Fibroblast of gingiva (primary cell): ENCODE measurements around the gene INSIG1.

Experiments
- DNase-seq: peaks from one replicate; pipeline ENCODE4 v3.0.0-alpha.2; 2011; ENCODE audit warnings: low read depth

INSIG1 gene

GRCh38 chr7:155303039-155303593 lies 5.4 kb downstream of the INSIG1 start:
- DNase-seq: no peak

- no peak for DNase-seq
Observed at GRCh38 chr7:155303897-155304296, 6.2 kb downstream of the INSIG1 start.

GRCh38 chr7:155305231-155305904 lies 7.7 kb downstream of the INSIG1 start:
- DNase-seq: no peak

- DNase-seq: no peak
Observed at GRCh38 chr7:155306673-155307470, 9.2 kb downstream of the INSIG1 start.

- DNase-seq: no peak
Observed at GRCh38 chr7:155308330-155309020, 10.8 kb downstream of the INSIG1 start.

- no peak for DNase-seq
Observed at GRCh38 chr7:155309021-155309338, 11.3 kb downstream of the INSIG1 start.

- no peak for DNase-seq
Observed at GRCh38 chr7:155310425-155311114, 12.9 kb downstream of the INSIG1 start.

GRCh38 chr7:155311826-155312537 lies 14.3 kb downstream of the INSIG1 start:
- no peak for DNase-seq

GRCh38 chr7:155312633-155313032 lies 15.0 kb downstream of the INSIG1 start:
- no peak for DNase-seq

GRCh38 chr7:155313096-155313495 lies 15.4 kb downstream of the INSIG1 start:
- no peak for DNase-seq

GRCh38 chr7:155315977-155316376 lies 18.3 kb downstream of the INSIG1 start:
- DNase-seq: no peak

GRCh38 chr7:155316427-155317113 lies 18.9 kb downstream of the INSIG1 start:
- DNase-seq: no peak

- DNase-seq: no peak
Observed at GRCh38 chr7:155317114-155317434, 19.4 kb downstream of the INSIG1 start.

- no peak for DNase-seq
Observed at GRCh38 chr7:155318245-155318644, 20.6 kb downstream of the INSIG1 start.

GRCh38 chr7:155322530-155322929 lies 24.9 kb downstream of the INSIG1 start:
- DNase-seq: no peak

- DNase-seq: no peak
Observed at GRCh38 chr7:155323001-155323638, 25.4 kb downstream of the INSIG1 start.

- no peak for DNase-seq
Observed at GRCh38 chr7:155324012-155324917, 26.6 kb downstream of the INSIG1 start.

GRCh38 chr7:155324918-155325235 lies 27.2 kb downstream of the INSIG1 start:
- no peak for DNase-seq

GRCh38 chr7:155326385-155326784 lies 28.7 kb downstream of the INSIG1 start:
- DNase-seq: no peak
